ENCODE results near the gene DDX49.

- TF ChIP-seq EZH2phosphoT487 (IDR thresholded peaks at IDR 0.05; ENCODE audit: insufficient read depth, low read depth) (no peak), EZH2 (IDR thresholded peaks at IDR 0.05; ENCODE audit: insufficient read depth, poor library complexity, severe bottlenecking) (no peak)
Observed at GRCh38 chr19:18898081-18898606, 21.4 kb upstream of the DDX49 start.

Measured in GM23248 (cell line).